HEK293 (cell line): ENCODE data around the gene STK35.

ENCODE experiments used
- CTCF ChIA-PET: fragments of 350-600 bp; formaldehyde crosslinking; extraction: SDS; loops from one replicate; lab custom pipeline; 2021; ENCODE audit warnings: antibody characterized with exemption; lab: Yijun Ruan, JAX
- POLR2A ChIA-PET: fragments of 300-600 bp; formaldehyde crosslinking; extraction: SDS; loops from one replicate; lab custom pipeline; 2020; ENCODE audit warnings: antibody characterized with exemption, inconsistent platforms; lab: Yijun Ruan, JAX
- H3K27ac ChIP-seq: fragments of 200-500 bp; sonication (Bioruptor generic); 2 replicates; pipeline ENCODE4 v1.5.1; 2014; ENCODE audit warnings: low read depth, low read length, control low read depth, inconsistent platforms; ENCODE audit errors: extremely low read depth
- H3K36me3 ChIP-seq, 2 experiments: fragments of 200-500 bp in 1 of 2; sonication (Bioruptor generic) in 1 of 2; 1 replicate in 1 of 2; 2 replicates in 1 of 2; pipeline ENCODE4 v1.5.1; 2014 to 2017; ENCODE audit warnings: inconsistent platforms in 2 of 2, low read length in 2 of 2; ENCODE audit not compliant: control insufficient read depth in 2 of 2, insufficient read depth in 1 of 2
- H3K4me1 ChIP-seq: fragments of 200-500 bp; sonication (Bioruptor generic); 2 replicates; pipeline ENCODE4 v1.5.1; 2014; ENCODE audit warnings: mild to moderate bottlenecking, low read length, inconsistent platforms; ENCODE audit not compliant: control insufficient read depth, insufficient read depth
- H3K4me3 ChIP-seq: 2 replicates; pipeline ENCODE4 v1.5.1; 2011; ENCODE audit warnings: low read depth, mild to moderate bottlenecking, control low read depth, low read length, moderate library complexity
- H3K9me3 ChIP-seq: fragments of 200-500 bp; sonication (Bioruptor generic); 2 replicates; pipeline ENCODE4 v1.5.1; 2014; ENCODE audit warnings: low read depth, low read length, inconsistent platforms; ENCODE audit not compliant: control insufficient read depth, insufficient read depth
- FEZF1 ChIP-seq: fragments of 450-650 bp; formaldehyde crosslinking; IDR thresholded peaks from 2 replicates; pipeline ENCODE4 v1.5.1; 2016; ENCODE audit warnings: missing biosample characterization, missing genetic modification characterization
- MZF1 ChIP-seq: fragments of 450-650 bp; formaldehyde crosslinking; IDR thresholded peaks from 2 replicates; pipeline ENCODE4 v1.5.1; 2017; ENCODE audit warnings: missing biosample characterization, missing genetic modification characterization, borderline replicate concordance
- SP3 ChIP-seq: fragments of 450-650 bp; formaldehyde crosslinking; IDR thresholded peaks from 2 replicates; pipeline ENCODE4 v1.5.1; 2016; ENCODE audit warnings: missing biosample characterization, missing genetic modification characterization
- TCF7L2 ChIP-seq: IDR thresholded peaks from 2 replicates; pipeline ENCODE4 v1.6.1; 2011; ENCODE audit warnings: low read depth, mild to moderate bottlenecking, inconsistent platforms, low read length, moderate library complexity, borderline replicate concordance
- YY1 ChIP-seq: fragments of 450-650 bp; formaldehyde crosslinking; IDR thresholded peaks from 2 replicates; pipeline ENCODE4 v1.5.1; 2018; ENCODE audit warnings: missing biosample characterization, missing genetic modification characterization
- ZNF19 ChIP-seq: fragments of 450-650 bp; formaldehyde crosslinking; IDR thresholded peaks from 2 replicates; pipeline ENCODE4; 2016; ENCODE audit warnings: missing biosample characterization, missing genetic modification characterization, low read depth
- ZNF302 ChIP-seq: fragments of 450-650 bp; formaldehyde crosslinking; IDR thresholded peaks from 2 replicates; pipeline ENCODE4 v1.5.1; 2016; ENCODE audit warnings: missing biosample characterization, missing genetic modification characterization, low read depth
- ZNF423 ChIP-seq: fragments of 450-650 bp; formaldehyde crosslinking; IDR thresholded peaks from 2 replicates; pipeline ENCODE4 v1.5.1; 2016; ENCODE audit warnings: missing biosample characterization, missing genetic modification characterization
- ZNF521 ChIP-seq: fragments of 450-650 bp; formaldehyde crosslinking; IDR thresholded peaks from 2 replicates; pipeline ENCODE4 v1.5.1; 2017; ENCODE audit warnings: missing biosample characterization, mild to moderate bottlenecking, missing genetic modification characterization
- ZNF596 ChIP-seq: fragments of 450-650 bp; IDR thresholded peaks from 2 replicates; pipeline ENCODE4 v1.5.0; 2018; ENCODE audit warnings: missing biosample characterization, mild to moderate bottlenecking, missing genetic modification characterization, moderate library complexity
- ZNF654 ChIP-seq: fragments of 450-650 bp; formaldehyde crosslinking; IDR thresholded peaks from 2 replicates; pipeline ENCODE4 v1.5.1; 2016; ENCODE audit warnings: low read depth, missing biosample characterization, missing genetic modification characterization
- ZNF704 ChIP-seq: fragments of 450-650 bp; formaldehyde crosslinking; IDR thresholded peaks from 2 replicates; pipeline ENCODE4 v1.5.1; 2016; ENCODE audit warnings: missing biosample characterization, missing genetic modification characterization
- TF ChIP-seq, protein P1 (sequence below): fragments of 450-650 bp; formaldehyde crosslinking; IDR thresholded peaks from 2 replicates; pipeline ENCODE4 v1.5.1; 2017; ENCODE audit warnings: missing biosample characterization, missing genetic modification characterization
- TF ChIP-seq, protein P2 (sequence below): fragments of 450-650 bp; formaldehyde crosslinking; IDR thresholded peaks from 2 replicates; pipeline ENCODE4 v1.5.1; 2016; ENCODE audit warnings: missing biosample characterization, missing genetic modification characterization
- TF ChIP-seq, protein P3 (sequence below): fragments of 450-650 bp; formaldehyde crosslinking; IDR thresholded peaks from 2 replicates; pipeline ENCODE4 v1.5.1; 2016; ENCODE audit warnings: missing biosample characterization, missing genetic modification characterization

Gene STK35

DNA sequence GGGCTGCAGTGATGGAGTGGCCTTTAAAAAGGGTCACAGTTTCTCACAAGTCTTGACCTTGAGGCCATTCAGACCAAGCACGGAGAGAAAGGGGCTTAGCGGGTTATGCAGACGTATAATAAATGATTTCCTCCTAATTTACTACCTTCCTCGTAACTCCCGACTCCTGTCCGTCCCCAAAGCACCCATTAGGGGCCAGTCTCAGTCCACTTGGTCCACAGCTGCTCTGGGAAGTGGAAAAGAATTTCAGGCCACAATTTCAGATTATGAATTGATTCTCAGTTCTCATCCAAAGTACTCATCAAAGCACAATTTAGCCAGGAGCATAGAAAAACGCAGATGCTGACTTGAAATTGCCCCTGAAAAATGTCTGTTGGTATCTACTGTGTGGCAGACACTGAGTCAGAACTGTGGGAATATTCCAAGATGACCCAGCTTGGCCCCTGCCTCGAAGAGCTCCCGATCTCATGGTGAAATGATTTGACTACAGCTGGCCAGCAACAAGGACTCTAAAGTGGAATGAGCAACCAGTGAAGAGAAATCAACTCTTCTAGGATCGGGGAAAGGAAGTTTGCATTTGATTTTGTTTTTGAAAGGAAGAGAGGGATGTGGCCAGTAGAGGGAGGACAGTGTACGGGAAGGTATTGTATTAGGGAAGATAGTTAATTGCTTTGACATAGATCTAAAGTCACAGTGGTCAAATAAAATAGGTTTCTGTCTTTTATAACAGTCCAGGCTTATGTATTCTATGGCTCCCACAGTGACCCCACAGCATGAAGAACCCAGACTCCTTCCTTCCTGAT is 15.2 kb upstream of the STK35 start:
- Histone ChIP-seq H3K36me3 (no peaks in the 10 kb centered on the region), H3K27ac (no peak overlapping the region), H3K9me3 (no peaks in the 10 kb centered on the region), H3K4me3 (no peak overlapping the region), H3K4me1 (no peaks in the 10 kb centered on the region)
- TF ChIP-seq ZNF704 (tag by site-specific recombination), result no peak
- TF ChIP-seq FEZF1 (tag by site-specific recombination), result no peak
- TF ChIP-seq ZNF521 (tag by site-specific recombination), result no peak
- TF ChIP-seq ZNF19, result no peak
- TF ChIP-seq TCF7L2, result no peak
- no peak for TF ChIP-seq ZNF654
- no peak for TF ChIP-seq YY1 (tag by site-specific recombination)
- no peak for TF ChIP-seq ZNF302 (tag by site-specific recombination)
- TF ChIP-seq ZNF423, result no peak
- TF ChIP-seq, protein P1, sequence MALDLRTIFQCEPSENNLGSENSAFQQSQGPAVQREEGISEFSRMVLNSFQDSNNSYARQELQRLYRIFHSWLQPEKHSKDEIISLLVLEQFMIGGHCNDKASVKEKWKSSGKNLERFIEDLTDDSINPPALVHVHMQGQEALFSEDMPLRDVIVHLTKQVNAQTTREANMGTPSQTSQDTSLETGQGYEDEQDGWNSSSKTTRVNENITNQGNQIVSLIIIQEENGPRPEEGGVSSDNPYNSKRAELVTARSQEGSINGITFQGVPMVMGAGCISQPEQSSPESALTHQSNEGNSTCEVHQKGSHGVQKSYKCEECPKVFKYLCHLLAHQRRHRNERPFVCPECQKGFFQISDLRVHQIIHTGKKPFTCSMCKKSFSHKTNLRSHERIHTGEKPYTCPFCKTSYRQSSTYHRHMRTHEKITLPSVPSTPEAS (tag by site-specific recombination), result no peak
- TF ChIP-seq, protein P2, sequence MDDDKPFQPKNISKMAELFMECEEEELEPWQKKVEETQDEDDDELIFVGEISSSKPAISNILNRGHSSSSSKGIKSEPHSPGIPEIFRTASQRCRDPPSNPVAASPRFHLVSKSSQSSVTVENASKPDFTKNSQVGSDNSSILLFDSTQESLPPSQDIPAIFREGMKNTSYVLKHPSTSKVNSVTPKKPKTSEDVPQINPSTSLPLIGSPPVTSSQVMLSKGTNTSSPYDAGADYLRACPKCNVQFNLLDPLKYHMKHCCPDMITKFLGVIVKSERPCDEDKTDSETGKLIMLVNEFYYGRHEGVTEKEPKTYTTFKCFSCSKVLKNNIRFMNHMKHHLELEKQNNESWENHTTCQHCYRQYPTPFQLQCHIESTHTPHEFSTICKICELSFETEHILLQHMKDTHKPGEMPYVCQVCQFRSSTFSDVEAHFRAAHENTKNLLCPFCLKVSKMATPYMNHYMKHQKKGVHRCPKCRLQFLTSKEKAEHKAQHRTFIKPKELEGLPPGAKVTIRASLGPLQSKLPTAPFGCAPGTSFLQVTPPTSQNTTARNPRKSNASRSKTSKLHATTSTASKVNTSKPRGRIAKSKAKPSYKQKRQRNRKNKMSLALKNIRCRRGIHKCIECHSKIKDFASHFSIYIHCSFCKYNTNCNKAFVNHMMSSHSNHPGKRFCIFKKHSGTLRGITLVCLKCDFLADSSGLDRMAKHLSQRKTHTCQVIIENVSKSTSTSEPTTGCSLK (tag by site-specific recombination), result no peak
- TF ChIP-seq SP3 (tag by site-specific recombination), result no peak
- no peak for TF ChIP-seq MZF1 (tag by site-specific recombination)
- no peak for TF ChIP-seq ZNF596 (tag by site-specific recombination)
- TF ChIP-seq, protein P3, sequence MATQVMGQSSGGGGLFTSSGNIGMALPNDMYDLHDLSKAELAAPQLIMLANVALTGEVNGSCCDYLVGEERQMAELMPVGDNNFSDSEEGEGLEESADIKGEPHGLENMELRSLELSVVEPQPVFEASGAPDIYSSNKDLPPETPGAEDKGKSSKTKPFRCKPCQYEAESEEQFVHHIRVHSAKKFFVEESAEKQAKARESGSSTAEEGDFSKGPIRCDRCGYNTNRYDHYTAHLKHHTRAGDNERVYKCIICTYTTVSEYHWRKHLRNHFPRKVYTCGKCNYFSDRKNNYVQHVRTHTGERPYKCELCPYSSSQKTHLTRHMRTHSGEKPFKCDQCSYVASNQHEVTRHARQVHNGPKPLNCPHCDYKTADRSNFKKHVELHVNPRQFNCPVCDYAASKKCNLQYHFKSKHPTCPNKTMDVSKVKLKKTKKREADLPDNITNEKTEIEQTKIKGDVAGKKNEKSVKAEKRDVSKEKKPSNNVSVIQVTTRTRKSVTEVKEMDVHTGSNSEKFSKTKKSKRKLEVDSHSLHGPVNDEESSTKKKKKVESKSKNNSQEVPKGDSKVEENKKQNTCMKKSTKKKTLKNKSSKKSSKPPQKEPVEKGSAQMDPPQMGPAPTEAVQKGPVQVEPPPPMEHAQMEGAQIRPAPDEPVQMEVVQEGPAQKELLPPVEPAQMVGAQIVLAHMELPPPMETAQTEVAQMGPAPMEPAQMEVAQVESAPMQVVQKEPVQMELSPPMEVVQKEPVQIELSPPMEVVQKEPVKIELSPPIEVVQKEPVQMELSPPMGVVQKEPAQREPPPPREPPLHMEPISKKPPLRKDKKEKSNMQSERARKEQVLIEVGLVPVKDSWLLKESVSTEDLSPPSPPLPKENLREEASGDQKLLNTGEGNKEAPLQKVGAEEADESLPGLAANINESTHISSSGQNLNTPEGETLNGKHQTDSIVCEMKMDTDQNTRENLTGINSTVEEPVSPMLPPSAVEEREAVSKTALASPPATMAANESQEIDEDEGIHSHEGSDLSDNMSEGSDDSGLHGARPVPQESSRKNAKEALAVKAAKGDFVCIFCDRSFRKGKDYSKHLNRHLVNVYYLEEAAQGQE (tag by site-specific recombination), result no peak
- ChIA-PET POLR2A (no interaction called here), CTCF (interaction anchor here (0.9 to 1.0 kb wide), 2 partner anchors 9 to 86 kb away, joined by 3 read pairs; no protein-coding TSS in a partner anchor)

GRCh38 chr20:2086980-2087377 is 14.6 kb upstream of the STK35 start:
- TF ChIP-seq, protein P2 (tag by site-specific recombination), result no peak
- TF ChIP-seq, all 188 proteins: peak for 0
- H3K4me1 ChIP-seq, result no peaks in the 10 kb centered on the region
- H3K27ac ChIP-seq, result no peak overlapping the region
- H3K36me3 ChIP-seq, result no peaks in the 10 kb centered on the region
- no peak overlapping the region for H3K4me3 ChIP-seq
- ChIA-PET CTCF (interaction anchor here (1.0 kb wide), 1 partner anchor 86 kb away, joined by 3 read pairs; no protein-coding TSS in a partner anchor), POLR2A (no interaction called here)
- H3K9me3 ChIP-seq, result no peaks in the 10 kb centered on the region
